Activated CD4-positive, alpha-beta T cell treated with anti-CD3 and anti-CD28 coated beads, Interleukin-2, amount 10 ng/mL, durations not matched to agents 7 days and 5 days (primary cell): Measurements from ENCODE around the gene SNX13. TPM values are rescaled to one million over a fixed set of nuclear protein-coding genes. Genes with fewer than 3 reads are reported as not detected.

Experiments used
- CTCF ChIA-PET: fragments of 350-600 bp; sonication (Branson Sonifier 250); formaldehyde crosslinking; loops from one replicate; lab custom pipeline; 2021; ENCODE audit warnings: antibody characterized with exemption; lab: Charles Lee
- POLR2A ChIA-PET: fragments of 350-600 bp; sonication (Branson Sonifier 250); formaldehyde crosslinking; loops from one replicate; lab custom pipeline; 2021; ENCODE audit warnings: antibody characterized with exemption; lab: Charles Lee
- DNase-seq: peaks from one replicate; pipeline ENCODE4 v3.0.0-alpha.2; 2020
- H3K27ac Mint-ChIP-seq: one replicate; pipeline ENCODE4 v1.8.0; 2021; ENCODE audit warnings: mild to moderate bottlenecking, moderate library complexity, mixed read lengths
- H3K27me3 Mint-ChIP-seq: one replicate; pipeline ENCODE4 v1.8.0; 2021; ENCODE audit warnings: mixed read lengths
- H3K36me3 Mint-ChIP-seq: one replicate; pipeline ENCODE4 v1.8.0; 2021; ENCODE audit warnings: low read depth, mixed read lengths
- H3K4me1 Mint-ChIP-seq: one replicate; pipeline ENCODE4 v1.8.0; 2021; ENCODE audit warnings: mixed read lengths
- H3K4me3 Mint-ChIP-seq: one replicate; pipeline ENCODE4 v1.8.0; 2021; ENCODE audit warnings: mild to moderate bottlenecking, moderate library complexity, mixed read lengths
- H3K9me3 Mint-ChIP-seq: one replicate; pipeline ENCODE4 v1.8.0; 2021; ENCODE audit warnings: mixed read lengths
- total RNA-seq, 2 experiments: library from RNA; stranded (reverse); gene quantifications; one replicate each; pipeline ENCODE4 v1.2.3, GENCODE V29; 2021

SNX13 gene
- total RNA-seq: 10 to 100 TPM; 25.3 to 26.3 TPM

- H3K27me3 Mint-ChIP-seq: no peaks in the 10 kb centered on the region
- H3K27ac Mint-ChIP-seq: peak within 1 kb of the TSS; percentile 97
- H3K9me3 Mint-ChIP-seq: no peaks in the 10 kb centered on the region
- POLR2A ChIA-PET: no interaction called here
- peak; percentile 91 for DNase-seq
- peak within 1 kb of the TSS; percentile 96 for H3K4me3 Mint-ChIP-seq
- H3K36me3 Mint-ChIP-seq: no peaks in the 10 kb centered on the region
- CTCF ChIA-PET: no interaction called here
- peaks cover 38% of the 10 kb centered on the region for H3K4me1 Mint-ChIP-seq
Measured at GRCh38 chr7:17940302-17940883, at the start of gene SNX13. Gene SNX13, minus strand, starts transcription at chr7:17940494. Its CDS starts 199 bp downstream, at chr7:17940295.

- Mint-ChIP-seq H3K4me1 (no peaks in the 10 kb centered on the region), H3K27ac (no peak overlapping the region), H3K9me3 (no peaks in the 10 kb centered on the region), H3K36me3 (no peaks in the 10 kb centered on the region), H3K27me3 (peaks cover 3% of the 10 kb centered on the region), H3K4me3 (no peak overlapping the region)
- ChIA-PET POLR2A (no interaction called here), CTCF (interaction anchor here (0.7 kb wide), 1 partner anchor 14 kb away, joined by 3 read pairs; no protein-coding TSS in a partner anchor)
- DNase-seq: no peak
Measured at GRCh38 chr7:17989546-17989945, 49.3 kb upstream of the SNX13 start.

- H3K36me3 Mint-ChIP-seq: no peaks in the 10 kb centered on the region
- no peaks in the 10 kb centered on the region for H3K4me1 Mint-ChIP-seq
- POLR2A ChIA-PET: no interaction called here
- H3K27me3 Mint-ChIP-seq: peaks cover 3% of the 10 kb centered on the region
- no peak overlapping the region for H3K27ac Mint-ChIP-seq
- no peak overlapping the region for H3K4me3 Mint-ChIP-seq
- H3K9me3 Mint-ChIP-seq: no peaks in the 10 kb centered on the region
- no peak for DNase-seq
- CTCF ChIA-PET: interaction anchor here (0.7 kb wide), 1 partner anchor 15 kb away, joined by 3 read pairs; no protein-coding TSS in a partner anchor
Measured at GRCh38 chr7:17988858-17989257, 48.6 kb upstream of the SNX13 start.

- Mint-ChIP-seq H3K27ac (no peak overlapping the region), H3K4me3 (no peak overlapping the region), H3K27me3 (peaks cover 3% of the 10 kb centered on the region), H3K36me3 (no peaks in the 10 kb centered on the region), H3K9me3 (no peaks in the 10 kb centered on the region), H3K4me1 (peaks cover under 1% of the 10 kb centered on the region)
- POLR2A ChIA-PET: no interaction called here
- CTCF ChIA-PET: no interaction called here
- no peak for DNase-seq
Measured at GRCh38 chr7:17988141-17988540, 47.8 kb upstream of the SNX13 start.

GRCh38 chr7:17986851-17987250, 46.6 kb upstream of the SNX13 start:
- Mint-ChIP-seq H3K27ac (no peak overlapping the region), H3K4me1 (peaks cover 1% of the 10 kb centered on the region), H3K4me3 (no peak overlapping the region), H3K9me3 (no peaks in the 10 kb centered on the region), H3K27me3 (peaks cover 3% of the 10 kb centered on the region), H3K36me3 (no peaks in the 10 kb centered on the region)
- no peak for DNase-seq
- ChIA-PET POLR2A (no interaction called here), CTCF (interaction anchor here (1.1 kb wide), 1 partner anchor 217 kb away, joined by 3 read pairs; no protein-coding TSS in a partner anchor)

- Mint-ChIP-seq H3K9me3 (no peaks in the 10 kb centered on the region), H3K27ac (no peak overlapping the region), H3K4me1 (peaks cover 1% of the 10 kb centered on the region), H3K27me3 (peaks cover 3% of the 10 kb centered on the region), H3K4me3 (no peak overlapping the region), H3K36me3 (no peaks in the 10 kb centered on the region)
- ChIA-PET POLR2A (no interaction called here), CTCF (interaction anchor here (1.1 kb wide), 1 partner anchor 216 kb away, joined by 3 read pairs; no protein-coding TSS in a partner anchor)
- no peak for DNase-seq
Measured at GRCh38 chr7:17985473-17986239, 45.4 kb upstream of the SNX13 start.

- Mint-ChIP-seq H3K9me3 (no peaks in the 10 kb centered on the region), H3K4me1 (peaks cover 1% of the 10 kb centered on the region), H3K4me3 (no peak overlapping the region), H3K36me3 (no peaks in the 10 kb centered on the region), H3K27ac (no peak overlapping the region), H3K27me3 (no peaks in the 10 kb centered on the region)
- CTCF ChIA-PET: interaction anchor here (0.5 to 0.9 kb wide), 2 partner anchors 18 to 214 kb away, joined by 4 read pairs; no protein-coding TSS in a partner anchor
- POLR2A ChIA-PET: no interaction called here
- no peak for DNase-seq
Measured at GRCh38 chr7:17984288-17984687, 44.0 kb upstream of the SNX13 start.

- Mint-ChIP-seq H3K9me3 (no peaks in the 10 kb centered on the region), H3K4me1 (peaks cover 1% of the 10 kb centered on the region), H3K27ac (no peak overlapping the region), H3K4me3 (no peak overlapping the region), H3K36me3 (no peaks in the 10 kb centered on the region), H3K27me3 (no peaks in the 10 kb centered on the region)
- CTCF ChIA-PET: no interaction called here
- POLR2A ChIA-PET: no interaction called here
- DNase-seq: no peak
Measured at GRCh38 chr7:17983221-17984062, 43.1 kb upstream of the SNX13 start.

GRCh38 chr7:17976952-17977351, 36.7 kb upstream of the SNX13 start:
- no peaks in the 10 kb centered on the region for H3K36me3 Mint-ChIP-seq
- CTCF ChIA-PET: interaction anchor here (0.6 kb wide), 1 partner anchor 37 kb away, joined by 3 read pairs; no protein-coding TSS in a partner anchor
- no peaks in the 10 kb centered on the region for H3K4me1 Mint-ChIP-seq
- H3K27ac Mint-ChIP-seq: no peak overlapping the region
- H3K9me3 Mint-ChIP-seq: no peaks in the 10 kb centered on the region
- POLR2A ChIA-PET: no interaction called here
- DNase-seq: no peak
- no peak overlapping the region for H3K4me3 Mint-ChIP-seq
- H3K27me3 Mint-ChIP-seq: no peaks in the 10 kb centered on the region

- Mint-ChIP-seq H3K27me3 (peaks cover 7% of the 10 kb centered on the region), H3K9me3 (no peaks in the 10 kb centered on the region), H3K4me1 (no peaks in the 10 kb centered on the region), H3K36me3 (no peaks in the 10 kb centered on the region), H3K4me3 (no peak overlapping the region), H3K27ac (no peak overlapping the region)
- ChIA-PET POLR2A (no interaction called here), CTCF (no interaction called here)
- DNase-seq: no peak
Measured at GRCh38 chr7:17971411-17971810, 31.1 kb upstream of the SNX13 start.

GRCh38 chr7:17968791-17969715, 28.8 kb upstream of the SNX13 start:
- CTCF ChIA-PET: no interaction called here
- H3K36me3 Mint-ChIP-seq: no peaks in the 10 kb centered on the region
- peaks cover 8% of the 10 kb centered on the region for H3K27me3 Mint-ChIP-seq
- no peaks in the 10 kb centered on the region for H3K4me1 Mint-ChIP-seq
- H3K27ac Mint-ChIP-seq: no peak overlapping the region
- H3K4me3 Mint-ChIP-seq: no peak overlapping the region
- POLR2A ChIA-PET: no interaction called here
- H3K9me3 Mint-ChIP-seq: no peaks in the 10 kb centered on the region
- no peak for DNase-seq

GRCh38 chr7:17966706-17967105, 26.4 kb upstream of the SNX13 start:
- peaks cover 8% of the 10 kb centered on the region for H3K27me3 Mint-ChIP-seq
- no peak for DNase-seq
- no peak overlapping the region for H3K27ac Mint-ChIP-seq
- no peak overlapping the region for H3K4me3 Mint-ChIP-seq
- CTCF ChIA-PET: interaction anchor here (0.7 kb wide), 1 partner anchor 17 kb away, joined by 4 read pairs; no protein-coding TSS in a partner anchor
- POLR2A ChIA-PET: no interaction called here
- H3K36me3 Mint-ChIP-seq: no peaks in the 10 kb centered on the region
- no peaks in the 10 kb centered on the region for H3K9me3 Mint-ChIP-seq
- H3K4me1 Mint-ChIP-seq: no peaks in the 10 kb centered on the region
